Lower lobe of right lung (tissue), 2 donors: ENCODE results near the gene OMG. TPM values are rescaled to one million over a fixed set of nuclear protein-coding genes. Genes with fewer than 3 reads are reported as not detected.

ENCODE experiments used
- ATAC-seq, 2 donors: fragments of 200-7000 bp; cut with Tn5 transposase; one replicate each; pipeline ENCODE4 v1.9.1; 2020 to 2022; ENCODE audit warnings: mild to moderate bottlenecking in 2 of 2, moderate library complexity in 2 of 2
- DNase-seq: peaks from one replicate; pipeline ENCODE4 v3.0.0-alpha.2; 2020
- H3K27ac ChIP-seq: fragments of 200-600 bp; one replicate; pipeline ENCODE4 v1.8.0; 2022
- H3K27me3 ChIP-seq: fragments of 200-600 bp; one replicate; pipeline ENCODE4 v1.8.0; 2022; ENCODE audit warnings: low read depth
- H3K36me3 ChIP-seq: fragments of 200-600 bp; one replicate; pipeline ENCODE4 v1.8.0; 2022; ENCODE audit warnings: mild to moderate bottlenecking
- H3K4me1 ChIP-seq: fragments of 200-600 bp; one replicate; pipeline ENCODE4 v1.8.0; 2022
- H3K4me3 ChIP-seq: fragments of 200-600 bp; one replicate; pipeline ENCODE4 v1.8.0; 2022; ENCODE audit warnings: mild to moderate bottlenecking
- H3K9me3 ChIP-seq: fragments of 200-600 bp; one replicate; pipeline ENCODE4 v1.8.0; 2022
- intact Hi-C: fragments of 100-400 bp; cut with DNase I; formaldehyde crosslinking; loops from one replicate; pipeline ENCODE4 v1.11.0; 2022
- total RNA-seq: library from RNA; stranded (reverse); fragmentation: NEBNext Ultra II Directional; extraction: Animal tissue kit (Norgen Biotek cat#: 25700); gene quantifications from one replicate; pipeline ENCODE4 v1.2.1, GENCODE V29; 2021
- TF ChIP-seq, protein P1 (sequence below): fragments of 200-600 bp; IDR thresholded peaks from one replicate; pipeline ENCODE4 v1.8.0; 2022; ENCODE audit warnings: antibody characterized with exemption, mild to moderate bottlenecking
- donor health status: DM: no; HTN: yes; CAD: no; lungs with severe emphysema.

Gene OMG
- total RNA-seq, 1 donor from 2014 or later, result 12.4 TPM

DNA sequence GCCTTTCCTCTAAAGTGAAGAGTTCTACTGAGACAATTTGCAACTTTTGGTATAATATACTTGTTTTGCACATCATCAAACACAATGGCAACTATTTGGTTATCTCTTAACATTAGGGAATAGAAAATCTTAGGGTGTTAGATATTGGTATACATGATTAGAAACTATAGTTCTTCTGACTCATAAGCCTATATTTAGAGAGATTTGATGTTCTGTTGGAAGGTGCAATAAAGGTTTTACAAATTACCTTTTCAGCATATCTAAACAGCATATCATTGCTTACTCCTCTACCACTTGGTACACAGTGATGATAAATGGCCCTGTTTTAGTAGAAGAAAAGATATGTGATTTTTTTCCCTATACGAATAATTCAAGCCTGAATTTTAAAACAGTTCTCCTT, 10.6 kb upstream of the OMG start:
- DNase-seq, result no peak
- peaks cover 14% of the 10 kb centered on the region for H3K36me3 ChIP-seq
- intact Hi-C loops, result no loop called here
- peaks cover 10% of the 10 kb centered on the region for H3K4me1 ChIP-seq
- peak overlapping the region; percentile 42 for H3K4me3 ChIP-seq
- no peak overlapping the region for H3K27ac ChIP-seq
- no peak for ATAC-seq
- H3K27me3 ChIP-seq, result no peaks in the 10 kb centered on the region
- H3K9me3 ChIP-seq, result no peaks in the 10 kb centered on the region
- TF ChIP-seq, protein P1, sequence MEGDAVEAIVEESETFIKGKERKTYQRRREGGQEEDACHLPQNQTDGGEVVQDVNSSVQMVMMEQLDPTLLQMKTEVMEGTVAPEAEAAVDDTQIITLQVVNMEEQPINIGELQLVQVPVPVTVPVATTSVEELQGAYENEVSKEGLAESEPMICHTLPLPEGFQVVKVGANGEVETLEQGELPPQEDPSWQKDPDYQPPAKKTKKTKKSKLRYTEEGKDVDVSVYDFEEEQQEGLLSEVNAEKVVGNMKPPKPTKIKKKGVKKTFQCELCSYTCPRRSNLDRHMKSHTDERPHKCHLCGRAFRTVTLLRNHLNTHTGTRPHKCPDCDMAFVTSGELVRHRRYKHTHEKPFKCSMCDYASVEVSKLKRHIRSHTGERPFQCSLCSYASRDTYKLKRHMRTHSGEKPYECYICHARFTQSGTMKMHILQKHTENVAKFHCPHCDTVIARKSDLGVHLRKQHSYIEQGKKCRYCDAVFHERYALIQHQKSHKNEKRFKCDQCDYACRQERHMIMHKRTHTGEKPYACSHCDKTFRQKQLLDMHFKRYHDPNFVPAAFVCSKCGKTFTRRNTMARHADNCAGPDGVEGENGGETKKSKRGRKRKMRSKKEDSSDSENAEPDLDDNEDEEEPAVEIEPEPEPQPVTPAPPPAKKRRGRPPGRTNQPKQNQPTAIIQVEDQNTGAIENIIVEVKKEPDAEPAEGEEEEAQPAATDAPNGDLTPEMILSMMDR, result no peak

DNA sequence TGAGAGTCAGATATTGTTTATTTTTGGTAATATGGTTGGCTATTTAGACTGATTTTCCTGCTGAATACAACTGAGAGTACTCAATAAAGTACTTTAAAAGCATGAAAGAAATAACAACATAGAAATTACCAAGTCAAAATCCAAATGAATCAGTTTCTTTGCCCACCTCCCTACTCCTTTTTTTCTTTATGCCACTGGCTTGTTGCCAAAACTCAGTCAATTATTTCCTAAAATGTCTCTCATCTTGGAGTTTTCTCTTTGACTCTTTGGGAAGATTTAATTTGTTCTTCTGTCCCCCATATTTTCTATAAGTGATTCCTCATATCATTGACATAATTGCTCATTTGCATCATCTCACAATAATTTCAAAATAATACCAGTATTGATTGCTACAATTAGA, 2.6 kb upstream of the OMG start:
- Histone ChIP-seq H3K27ac (no peak overlapping the region), H3K27me3 (no peaks in the 10 kb centered on the region), H3K4me3 (no peak overlapping the region), H3K9me3 (no peaks in the 10 kb centered on the region), H3K36me3 (peaks cover 8% of the 10 kb centered on the region), H3K4me1 (no peaks in the 10 kb centered on the region)
- TF ChIP-seq, protein P1, result no peak
- intact Hi-C loops, result no loop called here
- DNase-seq (no peak), ATAC-seq (no peak)

DNA sequence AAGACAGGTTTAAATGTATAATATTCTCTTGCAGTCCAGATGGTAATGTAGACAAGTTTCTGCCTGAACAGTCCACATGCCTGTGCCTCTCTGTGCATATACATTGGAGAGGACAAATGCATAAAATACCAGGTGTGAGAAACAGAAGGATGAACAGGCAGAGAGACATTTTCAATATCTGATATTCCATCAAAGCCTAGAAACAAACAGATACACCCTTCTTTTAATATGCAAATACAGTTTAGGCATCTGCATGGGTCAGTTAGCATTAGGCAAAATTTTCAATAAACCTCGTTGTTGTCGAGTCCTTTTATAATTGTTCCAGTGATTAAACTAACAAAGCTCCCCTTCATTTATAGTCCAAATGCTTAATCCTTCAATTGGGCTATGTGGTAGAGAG, 897 bp downstream of the OMG start:
- no peaks in the 10 kb centered on the region for H3K9me3 ChIP-seq
- no peaks in the 10 kb centered on the region for H3K4me1 ChIP-seq
- TF ChIP-seq, protein P1, result no peak
- no peak overlapping the region for H3K4me3 ChIP-seq
- no peaks in the 10 kb centered on the region for H3K27me3 ChIP-seq
- intact Hi-C loops, result no loop called here
- H3K27ac ChIP-seq, result no peak overlapping the region
- no peak for ATAC-seq
- DNase-seq, result no peak
- H3K36me3 ChIP-seq, result no peaks in the 10 kb centered on the region

DNA sequence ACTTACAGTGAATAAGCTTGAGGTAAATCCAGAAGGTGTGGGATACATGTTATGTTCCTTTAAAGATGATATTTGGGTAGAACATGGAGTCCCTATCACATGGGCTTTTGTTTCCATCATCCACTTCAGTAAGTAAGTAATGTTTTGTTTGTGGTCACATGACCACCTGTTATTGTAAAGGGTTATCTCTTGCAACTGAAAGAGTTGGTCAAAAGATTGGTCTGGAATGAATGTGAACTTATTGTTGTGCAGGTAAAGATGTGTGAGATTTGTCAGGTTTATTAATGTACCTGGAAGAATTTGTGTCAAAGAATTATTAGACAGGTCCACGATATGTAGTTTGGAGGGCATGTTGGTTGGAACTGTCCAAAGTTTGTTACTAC, 1.6 kb downstream of the OMG start:
- Histone ChIP-seq H3K27me3 (no peaks in the 10 kb centered on the region), H3K4me1 (no peaks in the 10 kb centered on the region), H3K4me3 (no peak overlapping the region), H3K27ac (no peak overlapping the region), H3K36me3 (no peaks in the 10 kb centered on the region), H3K9me3 (no peaks in the 10 kb centered on the region)
- DNase-seq (no peak), ATAC-seq (no peak)
- TF ChIP-seq, protein P1, result no peak
- intact Hi-C loops, result no loop called here

DNA sequence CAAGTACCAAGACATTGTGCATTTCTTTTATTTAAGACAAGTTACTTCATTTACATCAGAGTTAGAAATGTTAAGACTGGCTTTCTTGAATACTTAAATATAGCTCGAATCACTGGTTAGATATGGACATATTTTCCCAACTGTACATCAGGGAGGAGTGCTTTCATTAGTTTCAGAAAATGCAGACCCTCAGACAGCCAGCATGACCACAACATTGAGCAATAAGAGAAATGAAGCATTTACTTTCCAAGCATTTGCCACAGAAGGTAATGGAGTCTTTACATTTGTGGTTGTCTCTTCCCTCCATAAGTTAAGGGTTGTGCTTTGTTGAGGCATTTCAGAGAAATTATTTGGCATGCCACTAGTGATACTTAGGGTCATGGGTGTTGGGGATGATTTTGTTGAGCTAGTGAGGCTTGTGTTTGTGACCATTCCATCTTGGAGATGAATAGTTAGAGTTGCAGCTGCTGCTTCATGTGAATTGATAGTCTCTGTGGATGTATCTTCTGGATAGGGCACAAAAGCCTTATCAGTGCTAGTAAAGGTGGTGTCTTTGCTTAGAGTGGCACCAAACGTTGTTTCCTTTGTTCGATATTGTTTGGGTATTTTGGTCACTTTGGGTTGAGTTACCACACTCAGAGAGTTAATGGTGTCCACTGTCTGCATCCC, 2.1 kb downstream of the OMG start:
- Histone ChIP-seq H3K4me3 (no peak overlapping the region), H3K9me3 (no peaks in the 10 kb centered on the region), H3K27ac (no peak overlapping the region), H3K36me3 (no peaks in the 10 kb centered on the region), H3K4me1 (no peaks in the 10 kb centered on the region), H3K27me3 (no peaks in the 10 kb centered on the region)
- DNase-seq, result no peak
- no peak for ATAC-seq
- intact Hi-C loops, result no loop called here
- TF ChIP-seq, protein P1, result no peak
